GM21515 (cell line): ENCODE data around the gene COG6.

Source experiments
- ATAC-seq: cut with Tn5 transposase; IDR thresholded peaks from one replicate; pipeline ENCODE4 v1.9.1; 2021; ENCODE audit not compliant: unreplicated experiment

COG6 gene

GRCh38 chr13:39767791-39768517 is 112.5 kb downstream of the COG6 start:
- no peak for ATAC-seq

- ATAC-seq: no peak
These were observed 113.5 kb downstream of the COG6 start for GRCh38 chr13:39768962-39769361.

- ATAC-seq: no peak
These were observed 115.0 kb downstream of the COG6 start for GRCh38 chr13:39770221-39771090.

GRCh38 chr13:39773833-39774232 is 118.4 kb downstream of the COG6 start:
- ATAC-seq: no peak

GRCh38 chr13:39776439-39776838 is 121.0 kb downstream of the COG6 start:
- no peak for ATAC-seq

- no peak for ATAC-seq
These were observed 121.6 kb downstream of the COG6 start for GRCh38 chr13:39777021-39777420.

GRCh38 chr13:39777527-39778061 is 122.1 kb downstream of the COG6 start:
- no peak for ATAC-seq

GRCh38 chr13:39779337-39780265 is 124.1 kb downstream of the COG6 start:
- ATAC-seq: no peak

GRCh38 chr13:39780711-39781110 is 125.2 kb downstream of the COG6 start:
- no peak for ATAC-seq

GRCh38 chr13:39781381-39781780 is 125.9 kb downstream of the COG6 start:
- ATAC-seq: no peak

GRCh38 chr13:39783051-39783450 is 127.6 kb downstream of the COG6 start:
- ATAC-seq: no peak

GRCh38 chr13:39784347-39784746 is 128.9 kb downstream of the COG6 start:
- ATAC-seq: no peak

- no peak for ATAC-seq
These were observed 130.6 kb downstream of the COG6 start for GRCh38 chr13:39786091-39786490.

GRCh38 chr13:39787086-39787487 is 131.6 kb downstream of the COG6 start:
- ATAC-seq: no peak

- no peak for ATAC-seq
These were observed 132.6 kb downstream of the COG6 start for GRCh38 chr13:39788102-39788501.

- ATAC-seq: no peak
These were observed 134.0 kb downstream of the COG6 start for GRCh38 chr13:39789451-39789850.
